Endothelial cell (in vitro differentiated cells): ENCODE measurements around the gene CDH23. TPM values are rescaled to one million over a fixed set of nuclear protein-coding genes. Genes with fewer than 3 reads are reported as not detected.
A peak's percentile ranks its signal among the peaks of the same experiment; 100 is the strongest.

ENCODE experiments used
- DNase-seq: peaks from one replicate; pipeline ENCODE4 v3.0.0; 2021; ENCODE audit warnings: low spot score
- H3K27ac Mint-ChIP-seq: one replicate; pipeline ENCODE4 v1.8.0; 2021; ENCODE audit warnings: mixed read lengths, inconsistent platforms; ENCODE audit not compliant: unreplicated experiment
- H3K27me3 Mint-ChIP-seq: one replicate; pipeline ENCODE4 v1.8.0; 2021; ENCODE audit warnings: mild to moderate bottlenecking, moderate library complexity, mixed read lengths, inconsistent platforms; ENCODE audit not compliant: unreplicated experiment
- H3K36me3 Mint-ChIP-seq: one replicate; pipeline ENCODE4 v1.8.0; 2021; ENCODE audit warnings: mild to moderate bottlenecking, low read depth, mixed read lengths, inconsistent platforms; ENCODE audit not compliant: unreplicated experiment
- H3K4me1 Mint-ChIP-seq: one replicate; pipeline ENCODE4 v1.8.0; 2021; ENCODE audit warnings: mild to moderate bottlenecking, mixed read lengths, inconsistent platforms; ENCODE audit not compliant: unreplicated experiment
- H3K4me3 Mint-ChIP-seq: one replicate; pipeline ENCODE4 v1.8.0; 2021; ENCODE audit warnings: mild to moderate bottlenecking, mixed read lengths, inconsistent platforms; ENCODE audit not compliant: unreplicated experiment
- H3K9me3 Mint-ChIP-seq: one replicate; pipeline ENCODE4 v1.8.0; 2021; ENCODE audit warnings: mixed read lengths, inconsistent platforms; ENCODE audit not compliant: unreplicated experiment
- CTCF ChIP-seq: fragments of 200-600 bp; sonication (generic); IDR thresholded peaks from one replicate; pipeline ENCODE4 v1.5.0; 2021; ENCODE audit warnings: antibody characterized with exemption; ENCODE audit not compliant: unreplicated experiment
- total RNA-seq: library from RNA; stranded (reverse); fragmentation: NEBNext Ultra II Directional; extraction: Animal tissue kit (Norgen Biotek cat#: 25700); gene quantifications from one replicate; pipeline ENCODE4 v1.2.1, GENCODE V29; 2021; ENCODE audit not compliant: unreplicated experiment

CDH23 gene
- total RNA-seq, 1 donor from 2014 or later, result 0.54 TPM

- Mint-ChIP-seq H3K36me3 (no peaks in the 10 kb centered on the region), H3K27ac (no peak overlapping the region), H3K4me1 (peaks cover 11% of the 10 kb centered on the region), H3K4me3 (no peak overlapping the region), H3K27me3 (peaks cover 10% of the 10 kb centered on the region), H3K9me3 (no peaks in the 10 kb centered on the region)
- no peak for DNase-seq
- TF ChIP-seq CTCF, result no peak
These were observed 457.3 kb downstream of the CDH23 start for GRCh38 chr10:71854031-71854430.

GRCh38 chr10:71856619-71857018 lies 459.9 kb downstream of the CDH23 start:
- Mint-ChIP-seq H3K27ac (no peak overlapping the region), H3K9me3 (no peaks in the 10 kb centered on the region), H3K4me1 (no peaks in the 10 kb centered on the region), H3K36me3 (no peaks in the 10 kb centered on the region), H3K27me3 (peaks cover 4% of the 10 kb centered on the region), H3K4me3 (no peak overlapping the region)
- no peak for TF ChIP-seq CTCF
- DNase-seq, result no peak

GRCh38 chr10:71857934-71858890 lies 461.5 kb downstream of the CDH23 start:
- no peak overlapping the region for H3K27ac Mint-ChIP-seq
- H3K9me3 Mint-ChIP-seq, result no peaks in the 10 kb centered on the region
- no peaks in the 10 kb centered on the region for H3K27me3 Mint-ChIP-seq
- no peak for TF ChIP-seq CTCF
- no peaks in the 10 kb centered on the region for H3K4me1 Mint-ChIP-seq
- no peak for DNase-seq
- H3K36me3 Mint-ChIP-seq, result no peaks in the 10 kb centered on the region
- H3K4me3 Mint-ChIP-seq, result no peak overlapping the region

GRCh38 chr10:71860243-71861029 lies 463.7 kb downstream of the CDH23 start:
- peak; percentile 20 for DNase-seq
- no peak overlapping the region for H3K4me3 Mint-ChIP-seq
- H3K9me3 Mint-ChIP-seq, result no peaks in the 10 kb centered on the region
- H3K4me1 Mint-ChIP-seq, result no peaks in the 10 kb centered on the region
- H3K36me3 Mint-ChIP-seq, result no peaks in the 10 kb centered on the region
- no peak for TF ChIP-seq CTCF
- no peaks in the 10 kb centered on the region for H3K27me3 Mint-ChIP-seq
- peak overlapping the region; percentile 61 for H3K27ac Mint-ChIP-seq

- no peak for DNase-seq
These were observed 466.5 kb downstream of the CDH23 start for GRCh38 chr10:71863203-71863602.

More at GRCh38 chr10:71863203-71863602, 466.5 kb downstream of the CDH23 start:
- TF ChIP-seq CTCF, result no peak
- Mint-ChIP-seq H3K27ac (no peak overlapping the region), H3K27me3 (no peaks in the 10 kb centered on the region), H3K36me3 (no peaks in the 10 kb centered on the region), H3K4me3 (no peak overlapping the region), H3K4me1 (no peaks in the 10 kb centered on the region), H3K9me3 (no peaks in the 10 kb centered on the region)
